IPS DF 6.9 (cell line): ENCODE data around the gene LIN52.
"Not testable (repeated sequence)": the region's sequence is repeated elsewhere in the genome, so short reads cannot be mapped to it uniquely, and the experiment has no call there.

Experiments
- DNase-seq: peaks from one replicate; pipeline ENCODE4 v3.0.0-alpha.2; 2013; ENCODE audit warnings: low read depth, low spot score
- H3K27ac ChIP-seq: one replicate; pipeline ENCODE4 v1.5.1; 2013; ENCODE audit warnings: low read length, control low read depth
- H3K27me3 ChIP-seq: 2 replicates; pipeline ENCODE4 v1.6.1; 2013; ENCODE audit warnings: mild to moderate bottlenecking, low read length; ENCODE audit not compliant: control insufficient read depth, insufficient read depth
- H3K36me3 ChIP-seq: 2 replicates; pipeline ENCODE4 v1.6.1; 2013; ENCODE audit warnings: low read length; ENCODE audit not compliant: control insufficient read depth, insufficient read depth
- H3K4me1 ChIP-seq: 2 replicates; pipeline ENCODE4 v1.6.1; 2013; ENCODE audit warnings: low read length; ENCODE audit not compliant: control insufficient read depth, insufficient read depth
- H3K4me3 ChIP-seq: 2 replicates; pipeline ENCODE4 v1.5.1; 2013; ENCODE audit warnings: mild to moderate bottlenecking, low read length
- H3K9me3 ChIP-seq: 2 replicates; pipeline ENCODE4 v1.6.1; 2013; ENCODE audit warnings: low read length, inconsistent platforms; ENCODE audit not compliant: control insufficient read depth, insufficient read depth
- WGBS: extraction: QIAGEN DNeasy Blood & Tissue Kit; methylation state at CpG from one replicate; pipeline ENCODE4 v1.1.7; 2013; ENCODE audit warnings: mixed read lengths, missing lambda C conversion rate; ENCODE audit not compliant: insufficient read length, insufficient coverage; 5-methylcytosine and 5-hydroxymethylcytosine counted together

Gene LIN52

GRCh38 chr14:74109369-74109768 lies 24.6 kb downstream of the LIN52 start:
- no CpG with 5 or more reads among the region's 1 CpG for WGBS

GRCh38 chr14:74111395-74112216 lies 26.9 kb downstream of the LIN52 start:
- not testable (repeated sequence) for H3K9me3 ChIP-seq, H3K4me3 ChIP-seq, H3K4me1 ChIP-seq, H3K27ac ChIP-seq, DNase-seq, H3K36me3 ChIP-seq, H3K27me3 ChIP-seq
- WGBS = no CpG with 5 or more reads among the region's 13 CpGs

More at GRCh38 chr14:74109369-74109768, 24.6 kb downstream of the LIN52 start:
- no peak overlapping the region for H3K27ac ChIP-seq
- no peaks in the 10 kb centered on the region for H3K9me3 ChIP-seq
- H3K27me3 ChIP-seq = no peaks in the 10 kb centered on the region
- no peak overlapping the region for H3K4me3 ChIP-seq
- no peaks in the 10 kb centered on the region; the same call in 1 of the 2 replicates for H3K36me3 ChIP-seq
- DNase-seq = no peak
- H3K4me1 ChIP-seq = no peaks in the 10 kb centered on the region

GRCh38 chr14:74125487-74125886 lies 40.7 kb downstream of the LIN52 start:
- not testable (repeated sequence) for H3K4me3 ChIP-seq, H3K27ac ChIP-seq, H3K36me3 ChIP-seq, DNase-seq, H3K4me1 ChIP-seq, H3K27me3 ChIP-seq, H3K9me3 ChIP-seq
- no CpG with 5 or more reads among the region's 5 CpGs for WGBS

- DNase-seq = no peak
- Histone ChIP-seq H3K27me3 (no peaks in the 10 kb centered on the region), H3K36me3 (no peaks in the 10 kb centered on the region), H3K9me3 (no peaks in the 10 kb centered on the region), H3K4me1 (no peaks in the 10 kb centered on the region), H3K4me3 (no peak overlapping the region), H3K27ac (no peak overlapping the region)
- WGBS = no CpG with 5 or more reads among the region's 1 CpG
These were observed 41.7 kb downstream of the LIN52 start for GRCh38 chr14:74126315-74127013.

- no peak for DNase-seq
- Histone ChIP-seq H3K9me3 (no peaks in the 10 kb centered on the region), H3K27ac (no peak overlapping the region), H3K4me1 (no peaks in the 10 kb centered on the region), H3K27me3 (no peaks in the 10 kb centered on the region), H3K36me3 (no peaks in the 10 kb centered on the region), H3K4me3 (no peak overlapping the region)
- no CpG with 5 or more reads among the region's 1 CpG for WGBS
These were observed 42.9 kb downstream of the LIN52 start for GRCh38 chr14:74127634-74128033.

- no peak for DNase-seq
- Histone ChIP-seq H3K9me3 (no peaks in the 10 kb centered on the region), H3K27ac (no peak overlapping the region), H3K36me3 (no peaks in the 10 kb centered on the region), H3K4me1 (no peaks in the 10 kb centered on the region), H3K4me3 (no peak overlapping the region), H3K27me3 (no peaks in the 10 kb centered on the region)
- whole genome bisulfite sequencing = no CpG with 5 or more reads among the region's 3 CpGs
These were observed 49.2 kb downstream of the LIN52 start for GRCh38 chr14:74133833-74134481.

GRCh38 chr14:74134484-74134883 lies 49.7 kb downstream of the LIN52 start:
- Histone ChIP-seq H3K4me1 (no peaks in the 10 kb centered on the region), H3K27ac (no peak overlapping the region), H3K36me3 (no peaks in the 10 kb centered on the region), H3K9me3 (no peaks in the 10 kb centered on the region), H3K4me3 (no peak overlapping the region), H3K27me3 (no peaks in the 10 kb centered on the region)
- DNase-seq = no peak

- H3K4me1 ChIP-seq = no peaks in the 10 kb centered on the region
- no peaks in the 10 kb centered on the region for H3K9me3 ChIP-seq
- H3K27ac ChIP-seq = no peak overlapping the region
- no peak overlapping the region for H3K4me3 ChIP-seq
- DNase-seq = no peak
- H3K36me3 ChIP-seq = no peaks in the 10 kb centered on the region
- no CpG with 5 or more reads among the region's 1 CpG for WGBS
- no peaks in the 10 kb centered on the region for H3K27me3 ChIP-seq
These were observed 50.7 kb downstream of the LIN52 start for GRCh38 chr14:74135426-74135825.

- H3K36me3 ChIP-seq = no peaks in the 10 kb centered on the region
- no peaks in the 10 kb centered on the region for H3K4me1 ChIP-seq
- no peaks in the 10 kb centered on the region for H3K27me3 ChIP-seq
- no peaks in the 10 kb centered on the region for H3K9me3 ChIP-seq
- DNase-seq = no peak
- WGBS = no CpG with 5 or more reads among the region's 8 CpGs
- no peak overlapping the region for H3K4me3 ChIP-seq
- no peak overlapping the region for H3K27ac ChIP-seq
These were observed 55.7 kb downstream of the LIN52 start for GRCh38 chr14:74140374-74140850.

GRCh38 chr14:74141703-74142102 lies 56.9 kb downstream of the LIN52 start:
- no peak overlapping the region for H3K4me3 ChIP-seq
- H3K36me3 ChIP-seq = no peaks in the 10 kb centered on the region
- H3K27me3 ChIP-seq = no peaks in the 10 kb centered on the region
- DNase-seq = no peak
- H3K27ac ChIP-seq = no peak overlapping the region
- H3K9me3 ChIP-seq = no peaks in the 10 kb centered on the region
- no CpG with 5 or more reads among the region's 3 CpGs for WGBS
- H3K4me1 ChIP-seq = no peaks in the 10 kb centered on the region
